HL-60/S4 (cell line): ENCODE results near the gene C9orf78.

Experiments
- in situ Hi-C: fragments of 300-500 bp; cut with MboI; formaldehyde crosslinking; loops from 2 replicates; pipeline ENCODE4 v1.14.3; 2022; ENCODE audit warnings: low sequenced_read_pairs

The C9orf78 gene

GRCh38 chr9:129835128-129835859 is at the start of gene C9orf78, which contains the start of gene USP20:
TSS of gene C9orf78 (minus strand) at chr9:129835275. CDS start at chr9:129835221, 54 bp downstream.
TSS of gene USP20 (plus strand) at chr9:129835458. CDS start at chr9:129852556, 17,098 bp downstream.
- in situ Hi-C loops: no loop called here

- in situ Hi-C loops: loop anchor here (25.0 kb wide), 1 partner anchor 353 kb away; no protein-coding TSS in a partner anchor
Observed at GRCh38 chr9:129884220-129885017, 49.3 kb upstream of the C9orf78 start.

- in situ Hi-C loops: loop anchor here (25.0 kb wide), 1 partner anchor 356 kb away; no protein-coding TSS in a partner anchor
Observed at GRCh38 chr9:129881547-129882324, 46.7 kb upstream of the C9orf78 start.

GRCh38 chr9:129880654-129881546 is 45.8 kb upstream of the C9orf78 start:
- in situ Hi-C loops: loop anchor here (25.0 kb wide), 1 partner anchor 356 kb away; no protein-coding TSS in a partner anchor

- in situ Hi-C loops: loop anchor here (25.0 kb wide), 1 partner anchor 357 kb away; no protein-coding TSS in a partner anchor
Observed at GRCh38 chr9:129879991-129880653, 45.0 kb upstream of the C9orf78 start.

GRCh38 chr9:129879103-129879699 is 44.1 kb upstream of the C9orf78 start:
- in situ Hi-C loops: loop anchor here (25.0 kb wide), 1 partner anchor 358 kb away; no protein-coding TSS in a partner anchor

GRCh38 chr9:129878291-129878690 is 43.2 kb upstream of the C9orf78 start:
- in situ Hi-C loops: loop anchor here (25.0 kb wide), 1 partner anchor 359 kb away; no protein-coding TSS in a partner anchor

- in situ Hi-C loops: loop anchor here (25.0 kb wide), 1 partner anchor 360 kb away; no protein-coding TSS in a partner anchor
Observed at GRCh38 chr9:129876815-129877214, 41.7 kb upstream of the C9orf78 start.

- in situ Hi-C loops: loop anchor here (25.0 kb wide), 1 partner anchor 361 kb away; no protein-coding TSS in a partner anchor
Observed at GRCh38 chr9:129875687-129876395, 40.8 kb upstream of the C9orf78 start.

GRCh38 chr9:129875181-129875611 is 40.1 kb upstream of the C9orf78 start:
- in situ Hi-C loops: loop anchor here (25.0 kb wide), 1 partner anchor 362 kb away; no protein-coding TSS in a partner anchor

GRCh38 chr9:129874261-129875101 is 39.4 kb upstream of the C9orf78 start:
- in situ Hi-C loops: loop anchor here (25.0 kb wide), 1 partner anchor 363 kb away; no protein-coding TSS in a partner anchor

- in situ Hi-C loops: no loop called here
Observed at GRCh38 chr9:129873563-129874190, 38.6 kb upstream of the C9orf78 start.

- in situ Hi-C loops: no loop called here
Observed at GRCh38 chr9:129871046-129871445, 36.0 kb upstream of the C9orf78 start.

- in situ Hi-C loops: no loop called here
Observed at GRCh38 chr9:129869585-129870501, 34.8 kb upstream of the C9orf78 start.

GRCh38 chr9:129868872-129869486 is 33.9 kb upstream of the C9orf78 start:
- in situ Hi-C loops: no loop called here
